Activated effector memory CD4-positive, alpha-beta T cell treated with Interleukin-2 at 50 U/mL for 16 hours (primary cell): ENCODE data around the gene EDAR.

ENCODE experiments used
- DNase-seq: peaks from one replicate; pipeline ENCODE4 v3.0.0-alpha.2; 2020

The EDAR gene

DNA sequence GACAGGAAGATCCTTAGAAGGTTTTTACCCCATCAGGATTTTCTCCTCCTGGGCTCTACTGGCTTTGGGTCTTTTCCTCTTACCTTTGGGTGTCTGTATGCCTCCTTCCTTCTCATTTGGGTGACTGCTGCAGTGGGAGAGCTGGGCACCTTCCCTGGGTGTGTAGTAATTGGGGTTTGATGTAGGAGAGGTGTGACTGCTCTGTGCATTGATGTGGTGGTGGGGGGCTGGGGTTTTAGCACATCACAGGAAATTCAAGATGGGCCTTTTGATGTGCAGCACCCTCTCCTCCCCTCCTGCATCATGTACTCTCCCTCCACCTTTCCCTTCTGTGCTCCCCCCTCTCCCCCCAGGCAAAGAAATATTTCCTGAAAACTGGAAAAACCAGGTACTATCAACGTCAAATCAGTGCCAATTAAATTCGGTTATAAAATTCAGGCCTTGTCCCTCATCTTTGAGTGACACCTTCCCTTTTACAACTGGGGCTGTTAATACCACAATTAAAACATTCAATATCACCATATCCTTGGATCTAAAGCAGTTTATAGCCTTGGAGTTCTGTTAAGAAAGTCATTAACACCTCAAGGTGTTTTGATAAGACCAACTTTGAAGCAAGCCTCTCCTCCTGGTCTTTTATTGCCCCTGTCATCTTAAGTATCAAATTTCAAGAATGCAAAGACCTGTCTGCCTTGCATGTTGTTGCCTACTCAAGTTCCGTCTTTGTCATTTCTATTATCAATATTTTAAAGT lies 23.3 kb downstream of the EDAR start:
- peak; percentile 7 for DNase-seq

DNA sequence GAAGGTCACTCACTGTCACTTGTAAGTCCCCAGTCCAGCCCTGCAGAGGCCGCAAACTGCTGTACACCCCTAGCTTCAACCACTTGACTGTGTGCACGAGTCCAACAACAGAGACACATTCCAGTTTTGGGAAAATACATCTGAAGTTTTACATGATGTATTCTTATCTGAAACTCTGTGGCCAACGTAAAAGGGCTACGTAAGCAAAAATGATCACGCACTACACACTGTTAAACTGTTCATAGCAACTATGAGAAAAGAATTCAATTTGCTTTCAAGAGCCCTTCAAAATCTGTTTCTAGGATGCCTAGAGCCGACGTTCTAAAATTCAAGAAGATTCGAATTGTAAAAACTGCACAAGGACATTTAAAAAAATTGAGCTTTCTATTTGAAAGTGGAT lies 26.0 kb downstream of the EDAR start:
- no peak for DNase-seq

DNA sequence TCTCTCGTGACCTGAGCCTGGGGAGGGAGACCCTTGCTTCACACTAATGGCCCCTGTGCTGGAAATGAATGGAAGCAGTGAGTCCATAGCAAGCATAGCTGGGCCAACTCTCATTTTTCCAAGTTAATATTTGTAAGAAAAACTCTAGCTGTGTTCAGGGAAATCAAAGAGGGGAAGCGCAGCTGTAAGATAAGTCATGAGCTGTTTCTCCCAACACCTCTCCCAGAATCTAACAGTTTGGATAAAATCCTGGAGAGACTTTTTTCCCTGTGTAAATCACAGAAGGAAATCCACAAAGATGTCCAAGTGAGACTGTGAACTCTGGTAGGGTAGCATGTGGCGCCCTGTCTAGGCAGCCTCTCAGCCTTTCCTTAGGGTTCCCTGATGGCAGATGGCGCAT lies 27.2 kb downstream of the EDAR start:
- DNase-seq = no peak

DNA sequence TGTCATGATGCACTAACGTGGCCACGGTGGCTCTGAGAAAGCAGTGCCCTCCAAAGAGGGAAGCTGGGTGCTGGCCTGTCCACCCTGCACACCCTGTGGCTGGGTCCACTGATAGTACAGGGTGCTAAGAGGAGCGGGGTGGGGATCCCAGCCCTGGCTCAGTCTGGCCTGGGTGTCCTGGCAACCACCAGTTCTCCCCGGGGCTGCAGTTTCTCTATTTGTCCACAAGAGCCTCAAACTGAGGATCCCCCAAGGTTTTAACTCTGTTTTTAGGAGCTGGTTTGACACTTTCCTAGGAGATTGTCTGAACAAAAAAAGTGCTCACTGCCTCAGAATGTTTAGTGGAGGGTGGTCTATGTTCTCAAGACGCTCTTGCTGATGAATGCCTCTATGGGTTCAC lies 29.0 kb downstream of the EDAR start:
- DNase-seq = no peak

DNA sequence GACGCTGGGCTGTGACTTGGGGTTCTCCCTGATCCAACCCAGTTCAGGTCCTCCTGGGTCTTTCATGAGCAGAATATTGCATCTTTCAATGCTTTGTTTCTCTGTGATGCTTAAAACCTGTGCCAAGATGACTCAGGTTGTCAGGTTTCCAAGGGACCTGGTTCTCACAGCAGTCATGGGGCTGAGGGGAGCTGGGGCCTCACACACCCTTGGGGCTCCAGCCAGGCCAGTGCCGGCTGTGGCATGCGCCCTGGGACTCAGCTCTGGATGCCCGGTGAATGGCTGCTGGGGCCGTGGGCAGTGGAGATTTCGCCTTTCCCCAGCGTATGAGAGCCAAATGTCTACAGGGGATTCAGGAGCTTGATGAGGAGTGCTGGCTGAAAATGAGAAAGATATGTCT lies 29.6 kb downstream of the EDAR start:
- DNase-seq = no peak

DNA sequence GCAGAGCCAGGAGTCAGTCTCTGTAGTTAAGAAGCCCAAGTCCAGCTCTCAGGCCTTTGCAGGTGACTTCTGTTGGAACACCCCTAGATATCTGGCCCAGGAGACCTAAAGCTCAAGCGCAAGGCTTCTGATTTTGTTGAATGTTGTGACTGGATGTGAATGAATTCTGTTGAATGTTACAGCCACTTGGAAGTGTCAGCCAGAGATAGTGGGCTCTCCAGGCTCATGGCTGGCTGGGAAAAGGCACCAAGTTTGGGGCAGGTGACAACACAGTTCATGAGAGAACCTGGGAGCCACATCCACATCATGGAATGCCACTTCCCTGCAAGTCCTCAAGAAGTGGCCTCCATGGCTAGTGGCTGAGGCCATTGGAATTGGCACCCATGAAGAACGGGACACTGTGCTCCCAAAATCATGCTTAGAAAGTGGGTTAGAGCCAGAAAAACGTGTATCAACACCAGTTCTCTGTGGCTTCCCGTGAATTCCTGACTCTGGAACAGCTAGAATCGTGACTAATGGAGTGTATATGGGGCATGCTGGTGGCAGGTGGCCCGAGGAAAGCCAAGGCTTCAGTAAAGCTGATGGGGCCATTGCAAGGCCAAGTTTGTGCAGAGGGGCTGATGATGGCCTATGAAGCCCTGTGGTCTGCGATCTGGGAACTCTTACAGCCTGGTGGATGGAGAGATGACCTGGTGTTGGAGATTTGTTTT lies 30.2 kb downstream of the EDAR start:
- no peak for DNase-seq

DNA sequence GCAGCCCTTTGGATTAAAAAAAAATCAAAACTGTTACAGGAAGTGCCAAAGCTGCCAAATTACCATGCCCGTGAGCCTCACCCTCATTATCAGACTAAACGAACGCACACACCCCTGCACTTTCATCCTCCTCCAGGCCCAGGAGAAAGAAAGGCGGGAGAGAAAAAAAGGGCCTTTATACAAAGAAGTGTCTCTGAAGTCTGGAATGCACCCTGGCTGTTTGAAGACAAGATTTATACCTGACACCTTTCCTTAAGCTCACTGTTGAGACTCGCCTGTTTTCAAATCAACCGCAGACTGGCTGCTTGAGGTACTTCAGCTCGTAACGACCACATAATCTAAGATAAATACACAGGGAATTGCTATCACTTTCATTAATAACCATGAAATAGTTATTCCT lies 31.0 kb downstream of the EDAR start:
- no peak for DNase-seq

DNA sequence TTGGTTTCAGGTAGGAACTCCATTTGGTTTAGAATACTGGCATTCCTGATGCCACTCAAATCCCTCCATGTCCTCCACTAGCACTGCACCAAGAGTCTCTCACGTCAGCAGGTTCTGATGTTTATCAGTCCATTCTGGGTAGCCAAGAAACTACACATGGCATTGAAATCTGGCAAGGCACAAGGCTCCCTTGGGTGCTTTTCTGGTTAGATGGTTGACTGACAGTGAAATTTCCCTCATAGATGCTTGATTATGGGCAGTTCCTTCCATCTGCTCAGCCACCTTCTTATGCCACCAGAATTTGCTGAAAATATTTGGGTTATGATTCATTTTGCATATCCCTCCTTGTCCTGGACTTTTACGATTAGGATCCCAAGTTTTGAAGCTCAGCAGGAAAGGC lies 32.6 kb downstream of the EDAR start:
- DNase-seq = no peak

DNA sequence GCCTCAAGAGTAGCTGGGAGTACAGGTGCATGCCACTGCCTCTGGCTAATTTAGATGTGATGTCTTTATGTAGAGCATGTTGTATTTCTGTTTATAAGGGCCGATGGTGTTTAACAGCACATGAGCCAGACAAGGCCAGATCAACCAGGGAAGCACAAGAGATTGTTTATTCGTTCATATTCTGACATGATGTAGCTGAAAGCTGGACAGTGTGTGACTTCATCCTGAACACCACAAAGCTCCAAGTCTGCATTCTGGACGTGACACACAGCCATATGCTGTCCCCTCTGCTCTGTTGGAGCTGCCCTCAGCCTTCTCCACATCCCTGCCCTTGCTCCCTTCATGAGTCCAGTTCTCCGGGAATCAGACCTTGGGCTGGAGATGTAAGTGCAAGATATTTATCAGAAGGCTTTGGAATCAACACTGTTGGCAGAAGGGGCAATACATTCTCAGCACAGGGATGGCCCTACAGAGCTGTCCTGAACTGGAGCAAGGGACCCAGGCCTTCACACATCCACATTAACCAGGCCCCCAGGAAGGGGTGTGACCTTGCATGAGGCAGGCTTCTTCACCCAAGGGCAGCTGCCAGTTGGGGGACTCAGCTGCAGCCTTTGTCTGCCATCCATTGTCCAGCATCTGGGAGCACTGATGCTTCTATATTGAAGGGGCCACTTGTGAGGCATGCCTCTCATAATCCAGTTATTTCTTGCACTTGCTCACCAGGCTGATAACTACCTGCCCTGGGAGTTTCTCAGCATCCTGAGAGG lies 38.5 kb downstream of the EDAR start:
- no peak for DNase-seq

DNA sequence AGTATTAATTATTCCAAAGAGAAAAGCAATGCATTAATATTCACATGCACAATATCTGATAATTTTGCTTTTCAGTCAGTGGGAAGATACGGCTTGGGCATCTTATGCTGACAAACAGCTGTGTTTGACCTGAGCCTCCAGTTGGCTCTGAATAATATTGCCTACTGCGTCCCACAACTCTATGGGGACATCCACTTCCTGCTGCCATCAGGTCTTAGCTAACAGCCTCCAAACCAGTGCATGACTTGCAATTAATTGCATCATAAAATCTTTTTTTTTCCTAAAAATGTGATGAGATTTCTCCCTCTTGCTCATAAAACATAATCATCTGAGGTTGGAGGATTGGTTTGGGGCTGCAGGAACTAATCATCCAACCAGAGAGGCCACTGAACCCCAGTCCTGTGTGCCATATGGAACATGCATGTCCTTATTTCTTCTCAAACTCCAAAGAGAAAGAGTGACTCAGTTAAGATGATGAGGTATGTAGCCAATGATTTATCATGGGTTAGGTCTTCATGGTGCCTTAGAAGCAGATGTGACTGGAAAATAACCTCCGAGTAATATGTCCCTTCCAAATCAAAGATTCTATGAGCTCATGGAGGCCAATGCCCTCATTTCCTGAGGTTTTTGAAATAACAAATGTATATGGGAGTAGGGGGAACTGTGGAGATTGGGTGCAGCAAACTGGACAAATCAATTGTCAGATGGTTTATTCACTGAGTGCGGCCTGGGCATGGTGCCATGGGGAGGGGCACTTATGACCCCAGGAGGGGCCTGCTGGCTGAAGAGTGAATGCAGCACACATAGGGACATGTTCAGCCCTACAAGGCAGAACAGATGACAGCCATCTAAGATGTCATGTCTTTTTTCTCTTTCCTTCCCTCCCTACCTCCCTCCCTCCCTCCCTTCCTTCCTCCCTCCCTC lies 39.4 kb downstream of the EDAR start:
- no peak for DNase-seq

DNA sequence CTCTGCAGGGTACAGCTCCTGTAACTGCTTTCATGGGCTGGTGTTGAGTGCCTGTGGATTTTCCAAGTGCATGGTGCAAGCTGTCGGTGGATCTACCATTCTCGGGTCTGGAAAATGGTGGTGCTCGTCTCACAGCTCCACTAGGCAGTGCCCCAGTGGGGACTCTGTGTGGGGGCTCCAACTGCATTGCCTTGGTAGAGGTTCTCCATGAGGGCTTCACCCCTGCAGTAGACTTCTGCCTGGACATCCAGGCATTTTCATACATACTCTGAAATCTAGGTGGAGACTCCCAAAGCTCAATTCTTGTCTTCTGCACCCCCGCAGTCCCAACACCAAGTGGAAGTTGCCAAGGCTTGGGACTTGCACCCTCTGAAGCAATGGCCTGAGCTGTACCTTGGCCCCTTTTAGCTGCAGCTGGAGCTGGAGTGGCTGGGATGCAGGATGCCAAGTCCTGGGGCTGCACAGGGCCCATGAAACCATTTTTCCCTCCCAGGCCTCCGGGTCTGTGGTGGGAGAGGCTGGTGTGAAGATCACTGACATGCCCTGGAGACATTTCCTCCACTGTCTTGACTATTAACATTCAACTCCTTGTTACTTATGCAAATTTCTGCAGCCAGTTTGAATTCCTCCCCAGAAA lies 41.6 kb downstream of the EDAR start:
- DNase-seq = no peak

DNA sequence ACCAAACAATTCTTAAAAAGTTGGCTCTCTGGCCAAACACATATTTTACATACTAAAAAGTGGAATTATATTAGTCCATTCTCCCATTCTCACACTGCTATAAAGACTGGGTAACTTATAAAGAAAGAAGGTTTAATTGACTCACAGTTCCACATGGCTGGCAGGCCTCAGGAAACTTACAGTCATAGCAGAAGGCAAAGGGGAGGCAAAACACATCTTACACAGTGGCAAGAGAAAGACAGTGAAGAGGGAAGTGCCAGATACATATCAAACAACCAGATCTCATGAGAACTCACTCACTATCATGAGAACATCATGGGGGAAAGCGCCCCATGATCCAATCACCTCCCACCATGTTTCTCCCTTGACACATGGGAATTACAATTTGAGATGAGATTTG lies 42.6 kb downstream of the EDAR start:
- DNase-seq = no peak

DNA sequence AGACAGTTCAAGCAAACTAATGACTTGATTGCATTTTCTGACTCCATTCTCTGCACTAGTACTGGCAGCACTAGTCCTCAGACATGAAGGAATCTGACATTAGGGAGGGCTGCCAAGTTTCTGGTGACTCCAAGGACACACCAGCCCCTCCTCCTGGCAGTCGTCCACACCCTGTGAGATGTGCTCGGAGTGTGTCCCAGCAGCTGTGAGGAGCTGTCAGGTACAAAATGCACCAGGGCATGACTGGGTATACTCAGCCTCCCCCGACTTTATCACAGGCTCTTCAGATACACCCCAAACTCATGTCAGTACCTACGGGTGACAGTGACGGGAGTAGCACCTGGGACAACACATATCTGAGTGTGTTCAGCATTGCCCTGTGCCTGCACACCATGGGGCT lies 43.1 kb downstream of the EDAR start:
- no peak for DNase-seq

DNA sequence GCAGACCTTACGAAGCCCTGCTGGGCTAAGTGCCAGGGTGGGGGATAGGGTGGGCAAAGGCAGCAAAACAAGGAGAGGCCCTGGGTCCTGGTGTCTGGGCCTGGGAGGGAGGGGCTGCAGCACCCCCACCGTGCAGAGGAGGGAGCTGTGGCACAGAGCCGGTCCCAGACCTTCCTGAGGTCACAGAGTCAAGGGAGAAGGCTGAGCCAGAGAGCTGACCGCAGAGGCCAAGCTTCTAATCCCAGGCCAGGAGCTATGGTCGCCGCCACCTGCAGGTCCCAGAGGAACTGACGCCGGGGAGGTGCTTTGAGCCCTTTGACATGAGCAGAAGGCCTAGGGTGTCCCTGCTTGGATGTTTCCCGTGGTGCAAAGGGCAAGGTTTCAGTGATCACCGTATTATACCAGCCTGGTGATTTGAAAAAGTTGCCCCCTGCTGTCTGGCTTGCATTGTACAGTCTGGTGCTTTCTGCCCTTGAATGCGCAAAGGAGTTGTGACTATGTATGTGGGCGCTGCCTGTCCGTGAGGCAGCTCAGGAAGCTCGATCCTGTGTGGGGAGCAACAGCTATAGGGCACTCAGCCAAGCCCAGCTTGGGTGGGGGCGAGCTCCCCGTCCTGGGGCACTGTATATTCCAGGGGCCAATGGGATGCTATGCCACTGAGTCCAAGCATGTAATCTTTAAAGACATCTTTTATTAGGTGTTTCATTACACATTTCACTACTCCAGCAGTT lies 44.3 kb downstream of the EDAR start:
- no peak for DNase-seq

DNA sequence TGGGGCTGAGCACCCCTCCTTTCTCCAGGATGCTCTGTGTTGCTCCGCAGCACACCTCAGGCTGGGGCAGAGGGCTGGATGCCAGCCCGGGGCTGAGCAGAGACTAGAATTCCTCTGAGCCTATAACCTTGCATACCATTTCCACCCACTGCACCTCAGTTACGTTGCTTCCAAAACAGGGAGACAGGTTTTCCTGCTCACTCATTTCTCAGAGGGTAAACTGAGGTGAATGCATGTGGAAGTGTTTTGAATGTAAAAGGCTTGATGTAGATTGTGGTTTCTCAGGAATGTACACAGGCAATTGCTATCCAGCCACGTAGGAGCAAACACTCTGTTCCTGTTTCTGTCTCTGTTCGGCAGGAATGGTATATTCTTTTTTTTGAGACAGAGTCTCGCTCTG lies 45.3 kb downstream of the EDAR start:
- DNase-seq = no peak

DNA sequence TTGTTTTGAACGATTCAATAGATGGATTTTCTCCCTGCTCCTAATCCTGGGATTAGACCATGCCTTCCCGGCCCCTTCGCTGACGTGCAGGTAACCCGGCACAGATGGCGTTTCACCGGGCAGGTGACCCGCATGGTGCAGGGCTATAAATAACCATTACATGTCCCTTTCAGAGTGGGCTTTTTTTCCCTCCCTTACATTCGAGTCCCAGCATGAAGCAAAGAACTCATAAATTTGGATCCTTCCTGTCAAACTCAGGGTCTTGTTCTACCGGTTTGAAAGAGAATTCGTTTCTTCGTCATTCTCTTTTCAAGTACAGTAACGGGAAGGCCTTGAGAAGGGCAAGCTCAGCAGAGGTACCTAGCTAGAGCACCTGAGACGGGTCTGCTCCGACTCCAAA lies 46.1 kb downstream of the EDAR start:
- DNase-seq = no peak

DNA sequence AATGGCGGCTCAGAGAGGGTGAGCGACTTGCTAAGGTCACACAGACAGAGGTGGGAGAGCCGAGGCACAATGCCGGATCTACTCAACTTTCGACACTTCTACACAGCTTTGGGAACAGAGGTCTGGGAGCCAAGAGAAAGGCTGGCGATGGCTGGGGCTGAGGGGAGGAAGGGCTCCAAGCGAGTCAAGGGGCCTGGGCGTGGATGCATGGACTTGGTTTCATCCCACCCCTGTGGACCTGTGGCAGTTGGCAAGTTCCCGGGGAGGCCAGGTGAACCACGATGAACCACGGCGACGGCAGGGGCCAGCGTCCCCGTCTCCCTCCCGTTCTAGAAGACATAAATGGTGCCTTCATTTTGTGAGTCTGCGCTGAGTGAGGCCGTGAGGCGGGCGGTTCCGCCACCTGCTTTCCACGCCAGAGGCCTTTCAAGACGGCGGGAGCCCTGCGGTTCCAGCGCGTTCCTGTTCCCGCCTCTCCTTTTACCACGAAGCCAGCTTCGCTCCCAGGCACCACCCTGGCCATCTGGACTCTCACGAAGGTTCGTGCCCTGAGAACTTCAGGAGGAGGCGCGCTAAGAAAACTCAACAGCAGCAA lies 46.7 kb downstream of the EDAR start:
- no peak for DNase-seq

DNA sequence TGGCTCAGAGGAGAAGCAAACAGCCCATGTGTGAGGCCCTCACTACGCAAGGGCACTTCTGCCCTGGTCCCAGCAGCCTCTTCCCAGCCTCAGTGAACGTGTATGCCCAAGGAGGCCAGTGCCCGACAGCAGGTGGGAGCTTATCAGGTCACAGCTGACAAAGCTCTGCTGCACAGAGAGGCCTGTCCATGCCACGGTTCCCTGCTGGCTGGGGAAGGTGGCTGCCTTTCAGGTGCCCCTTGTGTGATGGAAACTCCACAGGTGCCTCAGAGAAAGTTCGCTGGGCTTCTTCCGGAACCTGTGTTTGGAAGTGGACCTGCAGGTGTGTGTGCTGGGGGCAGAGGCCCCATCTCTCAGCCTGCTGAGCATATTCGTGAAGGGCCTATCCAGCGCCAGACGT lies 47.3 kb downstream of the EDAR start:
- no peak for DNase-seq

DNA sequence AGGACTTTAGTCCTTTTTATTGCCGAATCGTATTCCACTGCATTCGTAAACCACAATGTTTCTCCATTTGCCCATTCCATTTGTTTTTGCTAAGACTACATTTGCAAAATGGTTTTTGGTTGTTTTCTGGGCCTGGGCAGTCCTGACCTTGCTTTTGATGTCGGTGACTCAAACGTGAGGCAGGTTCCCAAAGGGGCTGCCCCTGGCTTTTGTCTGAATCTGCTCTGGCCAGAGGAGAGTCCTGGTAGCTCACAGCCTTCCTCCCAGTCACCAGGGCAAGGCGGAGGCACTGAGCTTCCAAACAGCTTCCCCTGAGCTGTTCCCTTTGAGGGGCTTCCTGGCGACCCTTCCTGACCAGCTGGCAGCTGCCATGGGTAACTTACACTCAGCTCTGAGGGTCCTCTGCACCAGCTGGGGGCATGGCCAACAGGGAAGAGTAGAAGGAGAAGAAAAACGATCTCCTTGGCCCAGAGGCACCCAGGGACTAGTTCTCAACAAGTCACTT lies 47.8 kb downstream of the EDAR start:
- no peak for DNase-seq

DNA sequence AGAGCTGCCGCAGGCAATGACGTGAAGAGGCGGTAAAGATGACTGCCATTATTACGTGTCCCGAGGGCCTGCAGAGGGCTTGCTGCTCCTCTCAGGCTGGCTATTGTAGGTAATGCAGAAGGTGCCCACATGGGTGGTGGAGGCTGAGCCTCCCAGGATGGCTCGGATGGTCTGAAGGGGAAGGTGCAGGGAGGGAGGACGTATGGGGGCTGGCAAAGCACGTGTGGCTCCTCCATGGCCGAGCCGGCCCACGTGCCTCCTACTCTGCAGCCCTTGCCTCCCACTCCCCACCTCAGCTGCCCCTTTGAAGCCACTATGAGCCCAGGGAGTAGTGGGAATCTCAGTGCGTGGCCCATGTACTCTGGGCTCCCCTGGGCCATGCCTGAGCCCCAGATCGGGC lies 48.9 kb downstream of the EDAR start:
- no peak for DNase-seq

DNA sequence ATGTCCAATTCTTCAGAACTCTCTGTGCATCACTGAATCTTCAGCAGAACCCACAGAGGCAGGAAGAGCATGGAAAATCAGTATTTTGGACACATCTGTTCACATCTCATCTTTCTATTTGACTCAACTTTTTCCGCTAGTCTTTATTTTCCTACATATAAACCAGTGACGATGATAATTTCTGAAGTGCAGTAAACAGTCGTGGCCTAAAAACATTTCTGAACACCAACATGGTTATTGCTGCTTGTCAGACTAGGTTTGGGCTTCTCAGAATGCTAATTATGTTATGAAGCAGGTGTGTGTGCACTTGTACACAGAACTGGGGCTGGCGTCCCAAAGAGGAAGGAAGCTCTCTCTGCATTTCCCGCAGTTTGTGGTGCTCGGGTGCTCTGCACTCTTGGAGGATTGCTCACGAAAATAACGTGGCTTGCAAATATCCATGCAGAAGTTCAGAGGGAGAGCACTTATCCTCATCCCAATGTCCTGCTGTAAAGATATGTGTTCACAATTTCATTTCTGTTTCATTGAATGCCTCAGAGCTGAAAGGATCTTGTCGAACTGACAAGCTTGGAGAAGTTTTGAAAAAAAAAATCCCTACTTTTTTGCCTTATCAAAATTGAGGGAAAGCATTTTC lies 50.8 kb downstream of the EDAR start:
- no peak for DNase-seq
